HG03039 (cell line): ENCODE results near the gene SLC15A5.

Experiments
- ATAC-seq: cut with Tn5 transposase; IDR thresholded peaks from one replicate; pipeline ENCODE4 v1.9.1; 2021; ENCODE audit warnings: mild to moderate bottlenecking, moderate library complexity; ENCODE audit not compliant: unreplicated experiment

Gene SLC15A5

DNA sequence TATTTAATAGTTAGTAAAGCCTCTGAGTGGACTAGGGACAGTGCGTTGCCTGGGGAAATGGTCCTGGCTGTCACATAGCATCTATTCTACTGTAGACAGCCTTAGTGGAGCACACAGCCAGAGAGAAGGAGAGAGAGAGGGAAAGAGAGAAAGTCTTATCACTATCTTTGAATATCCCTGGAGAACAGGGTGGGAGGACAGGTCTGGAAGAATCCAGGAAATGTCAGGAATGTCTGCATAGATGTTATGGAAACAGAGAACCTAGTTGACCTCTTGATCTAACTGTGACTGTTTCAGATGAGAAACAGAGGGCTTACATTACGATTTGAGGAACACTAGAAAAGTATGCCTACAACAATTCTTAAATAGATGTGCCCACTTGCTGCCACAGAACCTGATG is 92.8 kb downstream of the SLC15A5 start:
- no peak for ATAC-seq

DNA sequence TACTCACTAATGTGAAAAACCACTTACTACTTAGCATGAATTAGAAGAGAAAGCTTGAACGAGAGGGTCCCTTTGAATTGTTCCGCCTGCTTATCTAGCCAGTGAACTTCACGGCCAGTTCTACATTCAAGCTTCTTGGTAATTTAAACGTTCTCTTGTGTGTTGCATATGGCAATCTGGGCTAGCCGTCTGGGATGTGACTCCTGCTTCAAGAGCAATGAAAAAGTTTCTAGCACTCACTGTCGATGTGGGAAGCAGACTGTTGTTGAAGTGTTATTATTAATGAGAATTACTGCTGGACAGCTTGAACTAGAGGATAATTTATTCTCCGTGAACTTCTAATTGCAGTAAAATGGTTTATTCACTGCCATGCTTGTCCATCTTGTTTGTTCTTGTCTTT is 93.9 kb downstream of the SLC15A5 start:
- ATAC-seq: no peak

DNA sequence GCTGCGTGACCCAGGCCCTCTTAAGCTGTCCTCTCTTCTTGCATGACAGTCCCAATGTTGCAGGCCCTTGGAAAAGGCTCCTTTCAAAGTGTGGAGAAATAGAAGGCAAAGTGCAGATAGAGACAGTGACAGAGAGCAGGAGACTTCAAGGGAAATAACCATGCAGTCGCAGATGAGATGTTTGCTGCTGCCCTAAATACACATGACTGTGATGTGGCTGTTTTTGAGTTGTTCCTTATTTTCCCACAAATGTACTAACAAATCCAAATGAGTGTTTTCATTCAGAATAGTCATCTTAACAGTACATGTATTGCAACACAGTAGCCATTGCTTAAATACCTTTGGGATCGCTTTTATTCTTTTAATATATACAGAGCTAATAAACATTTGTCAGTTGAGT is 101.6 kb downstream of the SLC15A5 start:
- ATAC-seq: no peak

DNA sequence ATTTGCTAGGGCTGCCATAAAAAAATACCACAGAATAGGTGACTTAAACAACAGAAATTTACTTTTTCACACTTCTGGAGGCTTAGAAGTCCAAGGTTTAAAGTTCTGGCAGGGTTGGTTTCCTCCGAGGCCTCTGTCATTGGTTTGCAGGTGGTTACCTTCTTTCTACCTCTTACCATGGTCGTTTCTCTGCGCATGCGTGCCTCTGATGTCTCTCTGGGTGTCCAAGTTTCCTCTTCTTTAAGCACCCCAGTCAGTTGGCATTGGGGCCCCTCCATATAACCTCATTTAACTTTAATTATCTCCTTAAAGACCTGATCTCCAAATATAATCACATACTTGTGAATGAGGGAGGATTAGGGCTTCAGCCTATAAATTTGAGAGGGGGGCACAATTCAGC is 103.2 kb downstream of the SLC15A5 start:
- no peak for ATAC-seq

DNA sequence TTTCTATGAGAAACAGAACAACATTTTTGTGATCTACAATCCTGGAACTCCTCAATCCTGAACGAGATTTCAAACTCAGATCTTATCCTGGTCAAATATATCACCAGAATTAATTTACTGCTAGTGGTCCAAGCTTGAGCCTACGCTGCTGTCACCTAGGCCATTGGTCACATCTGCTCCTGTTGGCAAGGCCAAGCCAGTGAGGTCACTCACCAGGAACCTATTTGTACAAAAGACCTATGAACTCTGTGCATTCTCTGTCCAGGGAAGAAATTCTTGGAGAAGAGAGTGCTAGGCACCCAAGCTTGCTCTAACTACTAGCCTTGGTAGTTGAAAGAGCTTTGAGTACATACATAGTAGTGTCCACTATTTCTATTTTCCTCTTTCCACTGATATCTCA is 106.1 kb downstream of the SLC15A5 start:
- ATAC-seq: no peak

DNA sequence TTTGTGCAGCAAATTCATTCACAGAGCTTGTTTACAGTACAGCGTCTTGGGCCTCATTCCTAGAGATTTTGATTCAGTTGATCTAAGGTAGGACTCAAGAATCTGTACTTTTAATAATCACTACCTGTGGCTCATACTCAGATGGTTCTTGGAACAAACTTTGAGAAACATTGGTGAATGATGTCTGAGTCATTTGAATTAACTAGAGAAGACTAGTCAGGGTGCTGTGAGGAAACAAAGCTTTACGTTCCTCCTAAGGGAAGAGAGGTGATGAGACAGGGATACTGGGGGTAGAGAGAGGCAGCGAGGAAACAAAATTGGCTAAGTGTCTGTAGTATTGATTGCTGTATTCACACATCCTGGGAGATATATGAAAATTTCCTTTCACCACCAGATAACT is 109.4 kb downstream of the SLC15A5 start:
- ATAC-seq: no peak

DNA sequence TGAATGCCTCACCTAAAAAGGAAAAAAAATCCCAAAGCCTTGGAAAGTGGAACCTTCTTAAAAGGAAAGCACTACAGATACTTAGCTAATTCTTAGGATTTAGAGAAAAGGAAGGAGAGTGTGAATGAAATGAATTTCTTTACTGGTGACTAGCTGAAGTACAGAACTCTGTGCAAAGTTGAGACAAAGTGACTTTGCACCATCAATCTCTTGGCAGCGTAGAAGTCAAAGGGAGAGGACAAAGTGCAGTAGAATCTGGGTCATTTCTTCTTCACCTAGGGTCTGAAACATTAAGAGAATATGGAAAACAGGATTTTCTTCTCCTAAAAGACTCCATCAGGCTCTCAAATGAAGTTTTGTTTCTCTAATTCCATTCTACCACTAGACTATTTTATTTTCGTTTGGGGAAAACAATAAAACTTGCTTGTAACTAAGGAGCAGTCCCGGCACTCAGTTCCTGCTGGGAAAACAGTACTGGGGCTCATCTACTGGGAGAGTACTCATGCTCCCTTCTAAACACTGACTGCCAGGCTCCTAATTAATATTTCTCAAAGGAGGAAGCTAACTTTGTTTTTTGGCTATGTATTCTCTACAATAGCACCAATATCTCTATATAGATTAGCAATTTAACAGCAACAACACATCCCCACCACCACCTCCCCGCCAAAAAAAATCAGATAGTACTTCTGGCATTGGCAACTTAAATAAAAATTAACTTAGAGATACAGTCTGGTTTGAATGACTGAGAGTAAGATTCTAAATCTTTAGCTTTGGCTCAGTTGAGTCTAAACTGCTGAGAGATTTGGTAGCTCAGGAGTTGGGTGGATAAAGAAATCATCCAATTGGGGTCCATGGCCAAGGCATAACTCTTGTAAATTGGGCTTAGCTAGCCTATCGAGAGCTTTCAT is 110.7 kb downstream of the SLC15A5 start:
- ATAC-seq: no peak

DNA sequence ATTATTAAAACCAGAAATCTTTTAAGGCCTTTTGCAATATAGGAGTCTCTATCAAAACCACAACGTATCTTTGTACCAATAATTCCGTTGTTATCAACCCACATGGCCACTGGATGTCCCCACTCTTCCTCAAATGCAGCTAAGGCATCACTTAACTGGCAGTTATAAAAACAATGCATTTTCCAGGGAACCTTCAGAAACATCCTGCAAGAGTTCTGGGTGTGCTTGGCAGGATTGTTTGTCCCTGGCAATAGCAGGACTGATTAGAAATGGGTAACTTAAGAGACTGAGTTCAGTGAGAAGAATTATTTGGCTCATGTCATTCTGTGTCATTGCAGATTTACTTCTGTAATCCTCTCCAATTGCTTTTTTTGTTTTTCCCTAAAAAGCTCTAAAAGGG is 112.0 kb downstream of the SLC15A5 start:
- ATAC-seq: no peak

DNA sequence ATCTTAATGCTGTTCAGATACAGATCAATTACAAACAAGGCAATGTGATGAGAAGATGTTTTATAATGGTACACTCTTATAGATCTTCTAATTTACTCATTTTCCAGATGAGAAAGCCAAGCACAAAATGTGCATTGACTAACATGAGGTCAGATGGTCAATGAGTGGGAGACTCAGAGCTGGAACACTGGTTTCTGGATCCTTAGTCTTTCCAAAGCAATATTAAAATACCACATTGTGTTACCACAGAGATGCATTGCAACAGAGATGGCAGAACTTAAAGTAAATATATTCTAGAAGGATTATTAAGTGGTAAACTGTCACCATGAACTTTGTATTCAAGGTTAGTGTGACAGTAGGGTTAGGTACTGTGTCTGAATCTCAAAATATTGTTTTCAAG is 113.6 kb downstream of the SLC15A5 start:
- ATAC-seq: no peak

DNA sequence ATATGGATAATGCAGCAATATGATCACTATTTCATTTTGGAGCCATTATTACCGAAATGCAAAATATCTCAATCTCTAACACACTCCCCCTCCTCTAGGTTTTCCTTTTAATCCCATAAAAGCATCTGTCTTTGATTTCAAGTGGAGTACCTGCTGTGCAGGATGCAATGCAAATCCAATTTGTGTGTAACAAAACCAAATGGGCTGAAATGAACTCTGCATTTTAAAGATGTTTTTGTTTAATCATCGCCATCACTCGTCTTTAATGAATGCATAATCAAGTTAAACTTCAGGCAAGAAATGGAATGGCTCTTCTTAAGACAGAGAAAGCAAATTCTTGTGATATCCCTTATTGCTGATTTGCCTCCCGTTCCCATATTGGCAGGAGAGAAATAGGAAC is 114.3 kb downstream of the SLC15A5 start:
- no peak for ATAC-seq

DNA sequence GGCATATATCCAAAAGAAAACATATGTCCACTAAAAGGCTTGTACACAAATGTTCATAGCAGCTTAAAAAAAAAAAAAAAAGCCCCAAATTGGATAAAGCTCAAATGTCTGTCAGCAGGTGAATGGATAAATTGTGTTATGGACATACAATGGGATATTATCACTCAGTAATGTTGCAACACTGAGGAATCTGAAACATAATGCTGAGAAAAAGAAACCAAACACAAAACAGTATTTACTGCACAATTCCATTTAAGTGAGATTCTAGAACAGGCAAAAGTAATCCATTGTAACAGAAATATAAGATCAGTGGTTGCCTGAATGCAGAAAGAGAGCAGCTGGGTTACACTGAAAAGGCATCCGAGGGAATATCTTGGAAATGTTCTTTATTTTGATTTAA is 117.9 kb downstream of the SLC15A5 start:
- ATAC-seq: no peak

DNA sequence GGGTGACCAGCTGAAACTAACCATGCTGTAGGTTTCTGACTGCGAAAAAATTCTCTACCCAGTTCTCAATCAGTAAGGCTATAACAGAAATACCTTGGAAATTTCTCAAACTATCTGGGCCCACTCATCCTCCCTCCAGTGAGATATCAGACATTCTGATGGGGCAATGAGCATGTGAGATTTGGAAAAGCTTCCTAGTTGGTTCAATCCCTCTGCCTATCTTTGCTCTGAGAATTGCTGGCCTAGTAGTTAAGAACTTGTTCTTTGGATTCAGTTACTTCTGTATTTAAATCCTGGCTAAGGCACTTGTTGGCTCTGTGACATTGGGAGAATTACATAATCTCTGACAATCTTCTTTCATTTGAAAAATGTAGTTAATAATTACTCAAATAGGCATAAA is 119.4 kb downstream of the SLC15A5 start:
- no peak for ATAC-seq

DNA sequence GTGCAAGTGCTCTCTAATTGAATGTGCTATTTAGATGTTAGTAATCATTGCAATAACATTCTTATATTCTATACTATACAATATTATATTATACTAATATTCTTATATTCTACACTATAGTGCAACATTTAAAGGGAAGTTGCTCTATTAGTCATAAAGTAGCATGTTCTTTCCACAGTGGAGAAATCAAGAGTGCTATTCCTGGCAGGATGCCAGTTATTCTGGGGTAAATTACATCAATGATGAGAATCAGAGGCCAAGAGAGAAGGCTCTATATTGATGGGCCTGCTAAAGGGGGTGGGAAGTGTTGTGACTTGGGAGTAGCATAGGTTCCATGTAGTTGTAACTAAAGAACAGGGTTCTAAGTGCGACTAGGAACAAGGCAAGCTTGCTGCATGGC is 121.5 kb downstream of the SLC15A5 start:
- ATAC-seq: no peak

DNA sequence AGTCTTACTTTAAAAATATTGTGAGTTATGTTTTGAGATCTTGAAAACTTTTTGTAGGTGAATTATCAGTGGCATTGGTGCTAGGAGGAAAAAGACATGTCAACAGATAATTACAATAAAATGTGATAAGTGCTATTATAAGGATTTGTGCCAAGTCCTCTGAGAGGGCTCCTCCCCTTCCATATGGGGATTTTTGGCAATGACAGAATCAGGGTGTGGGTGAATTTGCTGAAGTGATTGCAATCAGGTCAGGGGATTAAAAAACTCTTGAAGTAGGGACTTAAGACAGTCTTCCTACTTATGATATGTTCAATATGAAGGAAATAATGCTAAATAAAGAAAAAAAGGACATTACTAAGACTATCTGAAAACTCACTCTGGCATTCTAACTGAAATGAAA is 122.5 kb downstream of the SLC15A5 start:
- ATAC-seq: no peak

DNA sequence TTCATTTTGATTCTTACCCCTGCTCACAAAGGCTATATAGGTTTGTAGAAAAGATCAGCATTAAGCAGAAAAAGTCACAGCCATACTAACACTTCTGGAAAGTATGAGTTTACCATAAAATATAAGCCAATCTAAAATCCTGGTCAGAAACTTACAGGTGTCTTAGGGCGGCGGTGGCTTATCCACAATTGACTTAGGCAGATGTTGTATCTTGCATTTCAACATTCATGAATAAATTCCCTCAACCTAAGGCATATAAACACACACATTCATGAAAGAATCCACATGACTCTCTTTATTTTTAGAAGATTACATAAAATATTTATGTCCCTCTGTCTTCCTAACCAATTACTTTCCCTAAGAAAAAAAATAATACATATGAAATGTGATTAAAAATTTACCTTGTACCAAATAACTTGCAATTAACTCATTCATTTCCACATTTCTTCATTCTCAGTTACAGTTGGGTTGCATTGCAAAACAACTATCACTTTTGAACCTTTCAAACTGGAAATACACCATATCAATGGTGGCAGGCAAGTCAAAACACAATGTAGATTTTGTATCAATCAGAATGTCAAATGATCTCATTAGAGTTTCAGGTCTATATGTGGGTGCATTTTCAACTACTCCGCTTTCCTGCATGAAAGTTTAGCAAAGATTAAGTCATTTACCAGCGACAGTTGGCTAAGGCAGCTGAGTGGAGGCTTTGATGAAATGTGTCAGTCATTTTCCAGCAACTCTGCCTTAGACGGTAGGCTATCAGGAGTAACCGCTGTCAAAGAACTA is 124.4 kb downstream of the SLC15A5 start:
- no peak for ATAC-seq

DNA sequence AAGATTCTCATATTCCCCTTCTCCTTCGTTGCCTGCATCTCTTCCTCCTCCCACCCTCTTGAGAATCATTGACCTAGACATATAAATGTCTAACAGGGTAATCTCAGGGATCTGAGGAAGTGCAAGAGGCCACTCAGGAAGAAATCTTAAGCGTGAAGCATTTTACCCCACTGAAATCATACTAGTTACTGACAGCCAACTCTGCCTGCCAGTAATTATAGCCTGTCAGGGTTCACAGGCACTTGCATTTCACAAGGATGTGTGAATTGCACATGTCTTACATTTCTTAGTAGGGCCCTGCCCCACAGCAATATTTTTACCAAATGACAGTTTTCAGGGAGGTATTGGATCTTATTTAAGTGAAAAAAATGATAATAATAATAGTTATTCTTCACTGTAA is 127.2 kb downstream of the SLC15A5 start:
- no peak for ATAC-seq

DNA sequence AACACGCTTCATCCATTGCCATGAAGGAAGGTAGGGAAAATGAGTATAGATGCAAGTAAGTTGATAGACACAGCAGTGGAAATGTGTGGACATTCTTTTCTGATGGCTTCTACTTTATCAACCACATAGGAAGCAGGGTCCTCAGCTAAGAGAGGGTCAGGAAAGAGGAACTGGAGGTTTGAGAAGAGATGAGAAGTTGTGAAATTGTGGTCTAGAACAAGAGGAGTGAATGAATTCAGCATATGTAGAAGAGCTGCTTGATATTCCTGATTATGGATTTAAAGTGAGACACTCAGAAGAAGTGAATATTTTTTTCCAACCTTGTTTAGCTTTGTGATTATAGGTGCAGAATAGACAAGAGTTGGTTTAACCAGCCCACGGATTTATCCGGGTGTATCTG is 128.5 kb downstream of the SLC15A5 start:
- ATAC-seq: no peak
